Activated gamma-delta T cell treated with Interleukin-2 at 50 U/mL for 16 hours (primary cell): Measurements from ENCODE around the gene UNCX.
"Not testable (repeated sequence)": the region's sequence is repeated elsewhere in the genome, so short reads cannot be mapped to it uniquely, and the experiment has no call there.

Source experiments
- DNase-seq: peaks from one replicate; pipeline ENCODE4 v3.0.0-alpha.2; 2020

Gene UNCX

DNA sequence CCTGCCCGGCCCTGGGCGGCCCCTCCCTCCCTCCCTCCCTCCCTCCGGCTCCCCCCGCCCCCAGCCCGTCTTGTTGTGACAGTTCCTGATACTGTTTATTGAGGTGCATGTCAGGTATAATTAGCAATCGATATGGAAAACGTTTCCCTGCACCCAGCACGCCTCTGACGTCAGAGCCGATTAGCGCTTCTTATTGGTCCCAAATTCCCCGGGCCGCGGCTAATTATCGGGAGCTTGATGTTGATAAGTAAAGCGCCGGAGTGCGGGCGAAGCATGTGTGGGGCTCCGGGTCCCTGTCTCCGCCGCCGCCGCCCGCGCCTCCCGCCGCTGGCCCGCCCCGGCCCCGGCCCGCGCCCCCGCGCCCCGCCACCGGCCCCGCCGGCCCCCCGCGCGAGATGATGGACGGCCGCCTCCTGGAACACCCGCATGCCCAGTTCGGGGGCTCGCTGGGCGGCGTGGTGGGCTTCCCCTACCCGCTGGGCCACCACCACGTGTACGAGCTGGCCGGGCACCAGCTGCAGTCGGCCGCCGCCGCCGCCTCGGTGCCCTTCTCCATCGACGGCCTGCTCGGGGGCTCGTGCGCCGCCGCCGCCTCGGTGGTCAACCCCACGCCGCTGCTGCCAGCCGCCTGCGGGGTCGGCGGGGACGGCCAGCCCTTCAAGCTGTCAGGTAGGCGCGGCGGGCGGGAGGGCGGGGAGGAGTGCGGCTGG is at the start of gene UNCX:
Gene UNCX (plus strand): TSS at position 250 of the 710 bp plus-strand sequence. CDS start 146 bp downstream, at position 396.
- no peak for DNase-seq

DNA sequence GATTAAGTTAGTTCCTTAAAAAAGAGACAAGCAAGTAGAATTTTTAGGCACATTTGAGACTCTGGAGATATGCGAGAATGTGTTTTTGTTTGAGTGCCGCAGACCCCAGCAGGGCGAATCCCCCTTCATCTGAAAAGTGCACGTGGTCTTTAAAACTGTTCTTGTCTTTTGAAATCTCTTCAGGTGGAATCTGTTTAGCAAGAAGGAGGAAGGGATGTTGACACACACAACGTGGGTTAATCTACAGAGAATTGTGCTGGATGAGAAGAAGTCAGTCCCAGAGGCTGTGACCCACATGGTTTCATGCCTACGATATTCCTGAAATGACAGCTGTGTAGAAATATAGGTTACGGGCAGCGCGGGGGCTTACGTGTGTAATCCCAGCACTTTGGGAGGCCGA is 45.5 kb upstream of the UNCX start:
- no peak for DNase-seq

DNA sequence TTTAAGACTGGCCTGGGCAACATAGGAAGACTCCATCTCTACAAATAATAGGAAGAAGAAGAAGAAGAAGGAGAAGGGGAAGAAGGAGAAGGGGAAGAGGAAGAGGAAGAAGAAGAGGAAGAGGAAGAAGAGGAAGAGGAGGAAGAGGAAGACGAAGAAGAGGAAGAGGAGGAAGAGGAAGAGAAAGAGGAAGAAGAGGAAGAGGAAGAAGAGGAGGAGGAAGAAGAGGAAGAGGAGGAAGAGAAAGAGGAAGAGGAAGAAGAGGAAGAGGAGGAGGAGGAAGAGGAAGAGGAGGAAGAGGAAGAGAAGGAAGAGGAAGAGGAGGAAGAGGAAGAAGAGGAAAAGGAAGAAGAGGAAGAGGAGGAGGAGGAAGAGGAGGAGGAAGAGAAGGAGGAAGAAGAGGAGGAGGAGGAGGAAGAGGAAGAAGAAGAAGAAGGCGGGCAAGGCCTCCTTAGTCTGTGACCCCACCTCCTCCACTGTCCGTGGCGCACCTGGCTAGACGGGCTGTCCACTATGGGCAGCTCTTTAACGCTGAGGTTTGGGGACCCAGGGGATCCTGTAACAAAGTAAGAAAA is 43.9 kb upstream of the UNCX start:
- DNase-seq: no peak

DNA sequence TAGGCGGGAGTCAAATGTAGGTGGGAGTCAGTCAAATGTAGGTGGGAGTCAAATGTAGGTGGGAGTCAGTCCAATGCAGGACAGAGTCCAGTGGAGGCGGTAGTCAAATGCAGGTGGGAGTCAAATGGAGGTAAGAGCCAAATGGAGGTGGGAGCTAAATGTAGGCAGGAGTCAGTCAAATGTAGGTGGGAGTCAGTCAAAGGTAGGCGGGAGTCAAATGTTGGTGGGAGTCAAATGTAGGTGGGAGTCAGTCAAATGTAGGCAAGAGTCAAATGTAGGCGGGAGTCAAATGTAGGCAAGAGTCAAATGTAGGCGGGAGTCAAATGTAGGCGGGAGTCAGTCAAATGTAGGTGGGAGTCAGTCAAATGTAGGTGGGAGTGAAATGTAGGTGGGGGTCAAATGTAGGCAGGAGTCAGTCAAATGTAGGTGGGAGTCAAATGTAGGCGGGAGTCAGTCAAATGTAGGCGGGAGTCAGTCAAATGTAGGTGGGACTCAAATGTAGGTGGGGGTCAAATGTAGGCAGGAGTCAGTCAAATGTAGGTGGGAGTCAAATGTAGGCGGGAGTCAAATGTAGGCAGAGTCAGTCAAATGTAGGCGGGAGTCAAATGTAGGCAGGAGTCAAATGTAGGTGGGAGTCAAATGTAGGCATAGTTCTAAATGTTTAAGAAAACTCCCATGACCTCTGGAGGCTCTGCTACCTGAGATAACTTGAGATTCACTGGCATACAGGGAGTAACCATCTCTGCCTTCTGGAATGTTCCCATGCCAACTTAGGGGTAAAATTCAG is 42.5 kb upstream of the UNCX start:
- DNase-seq: no peak

DNA sequence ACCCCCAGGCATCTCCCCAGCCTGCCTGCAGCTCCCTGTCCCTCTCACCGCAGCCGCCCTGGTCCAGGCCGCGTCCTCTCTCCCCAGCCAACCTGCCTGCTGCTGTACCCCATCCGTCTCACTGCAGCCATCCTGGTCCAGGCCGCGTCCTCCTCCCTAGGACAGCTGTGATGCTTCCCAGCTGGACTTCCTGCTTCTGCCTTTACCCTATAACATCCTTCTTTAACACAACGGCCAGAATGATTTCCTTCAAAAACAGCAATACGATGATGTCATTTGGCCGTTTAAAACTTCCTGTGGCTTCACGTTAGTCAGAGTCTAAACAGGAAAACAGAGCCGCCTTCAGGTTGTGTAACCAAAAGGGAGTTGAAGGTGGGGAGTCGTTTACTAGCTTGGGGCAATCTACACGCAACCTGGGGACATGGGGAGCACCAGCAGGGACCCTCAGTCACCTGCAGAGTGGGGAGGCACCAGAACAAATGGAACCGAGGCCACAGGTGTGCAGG is 40.4 kb upstream of the UNCX start:
- DNase-seq: no peak

DNA sequence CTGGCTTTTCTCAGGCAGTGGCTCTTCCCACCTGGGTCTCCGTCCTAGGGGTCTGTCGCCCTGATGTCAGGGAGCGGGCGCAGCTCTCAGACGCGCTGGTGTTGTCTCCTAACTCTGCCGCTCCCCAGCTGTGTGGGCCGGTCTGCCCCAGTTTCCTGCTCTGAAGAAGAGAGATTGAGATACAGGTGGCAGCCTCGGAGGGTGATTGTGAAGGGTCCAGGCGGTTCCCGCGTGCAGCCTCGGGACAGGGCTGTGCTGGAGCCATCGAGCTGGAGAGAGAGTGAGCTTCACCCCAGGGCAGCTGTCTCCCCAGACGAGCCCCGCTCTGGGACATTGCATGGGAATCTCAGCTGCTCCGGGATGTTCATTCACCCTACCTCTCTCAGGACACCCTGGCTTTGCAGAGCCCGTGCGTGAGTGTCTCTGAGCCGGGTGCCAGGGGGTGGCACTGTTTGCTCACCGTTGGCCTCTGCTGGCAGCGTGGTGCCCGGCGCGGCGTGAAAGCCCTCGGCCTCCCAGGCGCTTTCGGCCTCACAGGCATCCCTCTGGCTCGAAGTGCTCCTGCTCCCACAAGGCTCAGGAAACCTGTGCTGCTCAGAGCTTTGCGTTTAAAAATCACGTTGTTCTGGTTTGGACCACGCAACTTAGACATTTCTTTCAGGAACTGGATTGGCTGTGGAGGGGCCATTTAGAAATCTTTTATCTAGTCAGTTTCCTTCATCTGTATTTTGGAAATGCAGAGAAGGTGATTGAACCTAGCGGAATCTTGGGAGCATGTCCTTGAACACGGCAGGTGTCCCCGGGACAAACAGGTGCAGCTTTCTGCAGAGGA is 38.9 kb upstream of the UNCX start:
- peak; percentile 43 for DNase-seq

DNA sequence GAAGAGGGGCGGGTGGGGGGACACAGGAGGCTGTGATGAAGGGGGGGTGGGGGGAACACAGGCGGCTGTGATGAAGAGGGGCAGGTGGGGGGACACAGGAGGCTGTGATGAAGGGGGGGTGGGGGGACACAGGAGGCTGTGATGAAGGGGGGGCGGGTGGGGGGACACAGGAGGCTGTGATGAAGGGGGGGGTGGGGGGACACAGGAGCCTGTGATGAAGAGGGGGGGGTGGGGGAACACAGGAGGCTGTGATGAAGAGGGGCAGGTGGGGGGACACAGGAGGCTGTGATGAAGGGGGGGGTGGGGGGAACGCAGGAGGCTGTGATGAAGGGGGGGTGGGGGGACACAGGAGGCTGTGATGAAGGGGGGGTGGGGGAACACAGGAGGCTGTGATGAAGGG is 36.2 kb upstream of the UNCX start:
- DNase-seq: not testable (repeated sequence)

DNA sequence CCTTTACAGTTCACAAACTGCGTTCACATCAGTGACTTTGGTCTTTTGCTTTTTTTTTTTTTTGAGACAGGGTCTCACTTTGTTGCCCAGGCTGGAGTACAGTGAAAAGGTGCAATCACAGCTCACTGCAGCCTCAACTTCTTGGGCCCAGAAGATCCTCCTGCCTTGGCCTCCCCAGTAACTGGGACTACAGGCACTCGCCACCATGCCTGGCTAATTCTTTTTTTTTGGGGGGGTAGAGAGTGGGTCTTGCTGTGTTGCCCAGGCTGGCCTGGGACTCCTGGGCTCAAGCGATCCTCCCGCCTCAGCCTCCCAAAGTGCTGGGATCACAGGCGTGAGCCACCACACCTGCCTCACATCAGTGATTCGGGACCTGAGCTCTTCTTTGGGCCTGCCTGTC is 35.7 kb upstream of the UNCX start:
- DNase-seq: no peak

DNA sequence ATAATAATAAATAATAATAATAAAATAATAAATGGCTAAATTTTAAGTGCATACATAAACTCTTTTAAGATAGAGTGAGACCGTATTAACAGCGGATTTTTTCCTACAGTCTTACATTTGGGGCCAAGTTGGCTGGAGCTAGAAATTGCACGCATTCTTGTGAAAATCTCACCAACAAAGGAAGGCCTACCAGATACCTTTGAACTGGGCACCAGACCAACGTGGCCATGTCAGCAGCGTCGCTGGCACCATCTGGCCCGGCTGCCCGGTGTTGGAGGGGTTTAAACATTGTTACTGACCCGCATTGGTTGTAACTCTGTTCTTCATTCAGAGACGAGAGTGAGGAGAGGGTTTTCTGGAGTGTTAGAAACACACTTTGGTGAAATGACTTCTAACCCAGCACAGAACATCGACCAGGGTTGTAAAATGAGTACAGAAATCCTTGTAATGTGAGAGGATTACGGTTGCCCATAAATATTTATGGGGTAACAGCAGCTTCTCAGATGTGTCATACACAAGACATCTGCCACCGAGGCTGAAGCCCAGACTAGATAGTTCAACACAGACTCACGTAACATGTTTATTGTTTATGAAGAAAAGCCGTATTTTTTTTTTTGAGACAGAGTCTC is 34.6 kb upstream of the UNCX start:
- DNase-seq: no peak

DNA sequence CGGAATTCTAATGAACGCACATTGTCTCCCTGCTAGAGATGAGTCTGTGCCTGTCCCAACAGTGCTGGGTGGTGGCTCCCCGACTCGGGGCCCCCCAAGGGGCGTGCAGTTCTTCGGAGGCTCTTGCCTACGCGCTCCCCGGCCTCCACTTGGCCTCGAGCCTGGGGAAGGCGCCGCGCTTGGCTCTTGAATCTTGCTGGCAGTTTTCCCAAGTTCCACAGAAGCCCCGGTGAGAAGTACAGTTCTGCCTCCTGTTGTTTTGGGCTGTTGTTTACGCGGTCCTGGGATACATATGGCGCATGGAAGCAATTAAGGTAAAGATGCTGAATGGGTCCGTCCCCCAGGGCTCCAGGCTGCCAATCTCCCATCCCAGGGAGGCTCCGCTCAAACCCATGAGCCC is 32.6 kb upstream of the UNCX start:
- no peak for DNase-seq

DNA sequence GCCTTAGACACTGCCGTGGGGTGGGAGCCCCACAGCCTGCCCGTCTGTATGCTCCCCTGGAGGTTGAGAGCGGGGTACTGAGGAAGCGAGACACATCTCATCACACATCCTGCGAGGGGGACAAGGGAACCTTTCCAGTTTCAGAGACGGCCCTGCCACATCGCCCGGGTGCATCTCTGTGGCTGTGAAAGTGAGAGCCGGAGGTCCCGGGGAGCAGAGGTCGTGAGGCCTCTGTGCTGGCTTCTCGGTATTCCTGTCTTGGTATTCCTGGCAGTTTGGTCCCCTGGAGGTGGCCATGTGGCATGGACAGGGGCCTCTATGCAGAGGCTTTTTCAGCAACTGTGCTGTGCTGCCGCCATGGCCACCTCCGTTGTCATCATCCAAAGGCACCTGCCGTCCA is 30.8 kb upstream of the UNCX start:
- DNase-seq: no peak

DNA sequence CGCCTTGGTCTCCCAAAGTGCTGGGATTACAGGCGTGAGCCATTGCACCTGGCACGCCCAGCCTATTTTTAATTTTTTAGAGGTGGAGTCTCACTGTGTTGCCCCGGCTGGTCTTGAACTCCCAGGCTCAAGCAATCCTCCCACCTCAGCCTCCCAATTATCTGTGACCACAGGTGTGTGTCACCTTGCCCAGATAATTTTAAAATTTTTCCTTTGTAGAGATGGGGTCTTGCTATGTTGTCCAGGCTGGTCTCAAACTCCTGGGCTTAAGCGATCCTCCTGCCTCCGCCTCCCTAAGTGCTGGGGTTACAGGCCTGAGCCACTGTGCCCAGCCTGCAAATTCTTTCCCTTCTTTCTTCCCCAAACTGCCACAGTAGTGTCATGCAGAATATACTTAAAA is 29.8 kb upstream of the UNCX start:
- not testable (repeated sequence) for DNase-seq

DNA sequence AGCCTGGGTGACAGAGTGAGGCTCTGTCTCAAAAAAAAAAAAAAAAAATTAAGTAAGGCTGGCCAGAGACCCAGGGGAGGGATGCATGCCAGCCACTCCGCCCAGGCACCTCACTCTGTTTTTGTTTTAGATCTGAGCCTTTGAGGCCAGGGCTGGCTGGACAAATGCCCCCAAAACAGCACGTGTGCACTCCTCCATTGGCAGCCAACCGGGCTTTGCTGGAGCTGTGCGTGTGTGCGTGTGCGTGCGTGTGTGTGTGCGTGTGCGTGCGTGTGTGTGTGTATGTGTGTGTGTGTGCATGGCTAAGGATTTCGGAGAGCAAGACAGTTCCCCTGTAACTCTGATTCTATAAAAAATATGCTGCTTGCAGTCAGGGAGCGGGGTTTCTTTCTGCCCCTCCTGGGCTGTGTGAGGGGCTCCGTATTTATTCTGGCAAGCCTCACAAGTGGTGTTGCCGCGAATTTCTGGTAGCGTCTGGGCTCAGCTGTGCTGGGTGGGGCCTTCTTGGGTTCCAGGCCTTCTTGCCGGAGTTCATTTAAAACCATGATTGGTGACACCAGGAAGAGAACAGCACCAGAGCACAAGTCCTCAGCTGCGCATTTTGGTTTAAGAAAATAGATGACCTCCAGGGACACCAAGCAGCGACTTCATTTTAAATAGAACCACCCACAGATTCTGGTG is 28.1 kb upstream of the UNCX start:
- no peak for DNase-seq

DNA sequence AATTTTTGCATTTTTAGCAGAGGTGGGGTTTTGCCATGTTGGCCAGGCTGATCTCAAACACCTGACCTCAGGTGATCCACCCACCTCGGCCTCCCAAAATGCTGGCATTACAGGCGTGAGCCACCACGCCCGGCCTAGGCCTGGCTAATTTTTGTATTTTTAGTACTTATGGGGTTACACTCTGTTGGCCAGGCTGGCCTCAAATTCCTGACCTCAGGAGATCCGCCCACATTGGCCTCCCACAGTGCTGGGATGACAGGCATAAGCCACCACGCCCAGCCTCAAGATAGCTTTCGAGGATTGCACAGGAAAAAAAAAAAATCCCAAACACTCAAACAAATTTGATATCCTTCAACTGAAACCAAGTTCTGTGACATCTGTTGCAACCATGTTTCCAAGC is 26.9 kb upstream of the UNCX start:
- DNase-seq: not testable (repeated sequence)

DNA sequence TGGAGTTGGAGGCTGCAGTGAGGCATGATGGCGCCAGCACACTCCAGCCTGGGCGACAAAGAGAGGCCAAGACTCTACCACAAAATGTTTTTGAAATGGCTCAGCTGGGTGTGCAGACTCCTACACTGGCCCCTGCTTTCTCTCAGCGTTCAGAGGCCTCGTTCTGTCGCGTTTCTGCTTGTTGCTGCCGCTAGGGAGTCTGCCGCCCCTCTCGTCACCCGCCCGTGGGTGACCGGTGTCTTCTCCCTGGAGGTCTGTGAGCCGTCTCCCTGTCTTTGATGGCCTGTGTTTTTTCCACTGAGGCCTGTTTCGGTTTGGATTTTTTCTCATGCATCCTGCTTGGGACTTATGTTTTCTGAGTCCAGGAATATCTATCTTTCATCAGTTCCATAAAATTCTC is 23.6 kb upstream of the UNCX start:
- no peak for DNase-seq

DNA sequence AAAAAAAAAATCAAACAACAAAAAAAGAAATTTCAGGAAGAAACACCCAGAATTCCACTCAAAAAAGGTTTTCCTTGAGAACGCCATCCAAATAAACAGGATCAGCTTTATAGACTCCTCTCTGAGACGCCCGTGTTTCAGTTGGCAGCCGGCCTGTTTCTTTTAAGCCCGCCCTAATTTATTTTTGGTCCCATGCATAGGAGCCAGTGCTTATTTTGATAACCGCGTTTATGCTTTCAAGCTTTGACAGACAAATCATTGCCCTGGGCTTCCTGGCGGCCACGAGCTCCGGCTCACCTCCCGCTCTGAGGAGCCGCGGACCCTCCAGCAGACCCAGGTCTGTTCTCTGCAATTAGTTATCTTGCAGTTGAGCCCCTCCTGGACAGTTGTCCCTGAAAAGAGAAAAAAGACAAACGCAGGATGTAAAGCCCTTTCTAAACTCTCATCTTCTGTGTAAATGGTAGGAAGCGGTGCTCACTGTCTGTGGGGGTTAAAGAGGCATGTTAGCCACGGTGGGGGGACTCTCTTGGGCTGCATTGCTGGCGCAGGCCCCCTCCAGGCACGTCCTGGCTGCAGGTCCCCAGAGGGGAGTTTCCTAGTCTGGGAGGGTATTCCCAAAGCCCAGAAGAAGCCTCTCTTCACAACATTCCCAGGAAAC is 22.2 kb upstream of the UNCX start:
- DNase-seq: no peak

DNA sequence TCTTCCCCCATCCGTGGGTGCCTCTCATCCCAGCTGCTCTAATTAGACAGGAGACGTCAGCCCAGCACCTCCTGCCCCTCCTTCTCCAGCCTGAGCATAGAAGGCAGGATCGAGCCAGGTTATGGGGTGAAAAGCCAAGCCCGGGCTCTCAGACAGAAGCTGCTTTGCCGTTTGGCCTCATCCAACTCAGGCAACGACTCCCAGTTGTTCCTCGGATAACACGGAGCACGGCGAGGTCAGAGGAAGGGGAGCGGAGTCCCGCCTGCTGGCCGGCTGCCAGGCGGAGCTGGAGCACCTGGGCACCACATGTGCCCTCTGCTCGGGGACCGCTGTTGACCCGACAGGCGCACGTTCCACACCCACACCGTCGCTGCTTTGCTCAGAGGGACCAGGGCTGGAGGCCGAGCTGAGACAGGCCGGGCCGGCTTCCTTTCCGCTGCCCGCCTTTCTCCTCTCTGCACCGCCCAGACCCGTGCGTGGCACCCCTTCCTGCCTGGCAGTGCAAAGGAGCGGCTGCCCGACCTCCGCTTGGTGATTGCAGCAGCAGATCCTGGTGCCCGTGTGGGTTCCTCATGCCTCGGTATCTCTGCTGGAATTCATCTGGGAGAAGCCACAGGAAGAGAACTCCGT is 21.6 kb upstream of the UNCX start:
- no peak for DNase-seq

DNA sequence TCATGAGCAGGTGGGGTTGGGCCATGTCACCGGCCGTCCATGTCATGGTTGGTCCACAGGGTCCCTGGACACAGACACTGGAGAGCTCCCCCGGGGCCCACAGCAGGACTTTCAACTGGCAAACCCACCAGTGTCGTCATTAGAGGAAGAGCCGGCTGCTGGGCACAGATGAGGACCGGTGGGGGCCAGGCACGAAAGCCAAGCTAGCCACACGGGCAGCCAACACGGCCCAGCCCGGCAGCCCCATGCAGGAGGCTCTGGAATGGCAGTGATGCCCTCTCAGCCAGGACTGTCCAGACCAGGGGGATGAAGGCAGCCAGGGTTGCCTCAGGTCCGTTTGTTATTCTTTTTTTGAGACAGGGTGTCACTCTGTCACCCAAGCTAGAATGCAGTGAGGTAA is 21.1 kb upstream of the UNCX start:
- no peak for DNase-seq

DNA sequence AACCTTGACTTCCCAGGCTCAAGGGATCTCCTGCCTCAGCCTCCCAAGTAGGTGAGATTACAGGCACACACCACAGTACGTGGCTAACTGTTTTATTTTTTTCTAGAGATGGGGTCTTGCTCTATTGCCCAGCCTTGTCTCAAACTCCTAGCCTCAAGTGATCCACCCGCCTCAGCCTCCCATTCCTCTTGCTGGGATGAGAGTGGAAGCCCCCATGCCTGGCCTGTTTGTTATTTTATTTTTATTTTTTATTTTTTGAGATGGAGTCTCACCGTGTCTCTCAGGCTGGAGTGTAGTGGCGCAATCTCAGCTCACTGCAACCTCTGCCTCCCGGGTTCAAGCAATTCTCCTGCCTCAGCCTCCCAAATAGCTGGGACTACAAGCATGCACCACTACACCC is 20.6 kb upstream of the UNCX start:
- not testable (repeated sequence) for DNase-seq

DNA sequence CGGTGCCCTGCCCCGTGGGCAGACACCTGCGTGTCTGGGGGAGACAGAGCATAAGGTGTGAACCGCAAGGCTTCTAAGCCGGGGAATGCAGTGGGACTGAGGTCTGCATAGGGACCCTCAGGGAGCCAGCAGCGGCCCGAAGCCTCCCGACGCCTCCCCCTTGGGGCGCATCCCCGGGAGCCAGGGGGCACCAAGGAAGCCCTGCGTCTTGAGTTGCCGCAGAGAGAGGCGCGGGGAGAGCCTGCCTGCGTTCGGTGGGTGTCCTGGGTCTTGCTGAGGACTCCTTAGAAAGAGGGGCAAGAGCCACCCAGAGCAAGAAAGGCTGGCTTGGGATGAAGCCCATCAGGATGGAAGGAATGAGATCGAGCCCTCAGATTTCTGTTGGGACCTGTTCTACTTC is 18.2 kb upstream of the UNCX start:
- no peak for DNase-seq
